ENCODE data around the gene KCNH8.

Gene KCNH8

GRCh38 chr3:19331931-19332330, 183.6 kb downstream of the KCNH8 start:
- DNase-seq (ENCODE audit: low spot score), result no peak

GRCh38 chr3:19334120-19334519, 185.8 kb downstream of the KCNH8 start:
- TF ChIP-seq CTCF (IDR thresholded peaks at IDR 0.05), result no peak
- no peak overlapping the region for H3K4me3 ChIP-seq
- no peak overlapping the region for H3K27ac ChIP-seq
- no peak for DNase-seq (ENCODE audit: low spot score)

More at GRCh38 chr3:19331931-19332330, 183.6 kb downstream of the KCNH8 start:
- no peak for TF ChIP-seq CTCF (IDR thresholded peaks at IDR 0.05)
- no peak overlapping the region for H3K4me3 ChIP-seq
- no peak overlapping the region for H3K27ac ChIP-seq

GRCh38 chr3:19338769-19339168, 190.5 kb downstream of the KCNH8 start:
- H3K4me3 ChIP-seq, result no peak overlapping the region
- TF ChIP-seq CTCF (IDR thresholded peaks at IDR 0.05), result no peak
- no peak overlapping the region for H3K27ac ChIP-seq
- no peak for DNase-seq (ENCODE audit: low spot score)

GRCh38 chr3:19342389-19342788, 194.1 kb downstream of the KCNH8 start:
- no peak overlapping the region for H3K4me3 ChIP-seq
- DNase-seq (ENCODE audit: low spot score), result no peak
- H3K27ac ChIP-seq, result no peak overlapping the region
- TF ChIP-seq CTCF (IDR thresholded peaks at IDR 0.05), result no peak

GRCh38 chr3:19346759-19347158, 198.4 kb downstream of the KCNH8 start:
- Histone ChIP-seq H3K4me3 (no peak overlapping the region), H3K27ac (no peak overlapping the region)
- no peak for DNase-seq (ENCODE audit: low spot score)
- no peak for TF ChIP-seq CTCF (IDR thresholded peaks at IDR 0.05)

GRCh38 chr3:19347671-19348070, 199.4 kb downstream of the KCNH8 start:
- Histone ChIP-seq H3K27ac (no peak overlapping the region), H3K4me3 (no peak overlapping the region)
- no peak for TF ChIP-seq CTCF (IDR thresholded peaks at IDR 0.05)
- no peak for DNase-seq (ENCODE audit: low spot score)

GRCh38 chr3:19348500-19348899, 200.2 kb downstream of the KCNH8 start:
- no peak for TF ChIP-seq CTCF (IDR thresholded peaks at IDR 0.05)
- no peak overlapping the region for H3K27ac ChIP-seq
- DNase-seq (ENCODE audit: low spot score), result no peak
- no peak overlapping the region for H3K4me3 ChIP-seq
